GM15510 (cell line): ENCODE measurements around the gene KPNA6.

Experiments used
- POLR2A ChIP-seq: IDR thresholded peaks from 3 replicates; pipeline ENCODE4 v1.6.1; 2011; ENCODE audit warnings: borderline replicate concordance; ENCODE audit not compliant: insufficient read length; ENCODE audit errors: extremely low read depth

Gene KPNA6

DNA sequence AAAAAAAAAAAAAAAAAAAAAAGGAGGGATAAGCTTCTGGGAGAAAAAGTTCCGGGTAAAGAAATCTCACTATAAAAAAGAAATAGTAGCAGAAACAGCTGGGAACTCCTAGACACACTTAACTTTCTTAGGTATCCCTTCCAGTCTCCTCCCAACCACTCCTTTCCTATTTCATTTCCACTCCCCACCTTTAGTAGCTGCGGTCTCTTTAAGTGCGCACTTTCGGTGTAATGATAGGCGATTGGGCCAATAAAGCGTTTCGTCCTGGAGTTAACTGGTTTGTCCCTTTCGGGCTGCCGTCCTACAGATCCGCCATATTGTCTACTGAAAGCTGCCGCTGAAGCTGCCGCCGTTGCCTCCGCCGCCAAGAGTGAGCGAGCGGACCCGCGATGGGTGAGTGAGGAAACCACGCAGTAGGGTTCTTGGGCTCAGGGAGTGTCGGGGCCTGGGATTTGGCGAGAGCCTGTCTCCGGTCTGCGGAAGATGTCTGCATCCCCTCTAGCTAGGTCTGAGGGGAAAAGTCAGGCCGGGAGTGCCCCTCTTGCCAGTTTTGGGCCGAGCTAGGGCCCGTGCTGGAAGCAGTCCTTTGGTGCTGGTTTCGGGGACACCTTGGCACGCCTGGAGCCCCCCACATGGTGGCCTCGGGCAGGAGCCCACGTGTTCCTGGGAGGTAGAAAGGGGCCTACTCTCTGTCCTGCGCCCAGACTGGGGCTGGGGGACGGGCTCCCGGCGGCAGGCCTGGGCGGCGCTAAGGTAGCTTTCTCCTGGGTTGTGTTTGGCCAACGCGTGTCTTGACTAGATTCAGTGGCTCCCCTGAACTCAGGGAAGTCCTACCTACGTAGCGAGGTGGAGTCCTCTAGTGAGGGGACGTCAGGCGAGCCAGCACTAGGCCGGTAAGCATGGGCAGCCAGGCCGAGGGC, at the start of gene KPNA6:
Gene KPNA6 (plus strand): TSS at position 315 of the 920 bp plus-strand sequence. CDS start 75 bp downstream, at position 390.
- peak; percentile 51 for TF ChIP-seq POLR2A

DNA sequence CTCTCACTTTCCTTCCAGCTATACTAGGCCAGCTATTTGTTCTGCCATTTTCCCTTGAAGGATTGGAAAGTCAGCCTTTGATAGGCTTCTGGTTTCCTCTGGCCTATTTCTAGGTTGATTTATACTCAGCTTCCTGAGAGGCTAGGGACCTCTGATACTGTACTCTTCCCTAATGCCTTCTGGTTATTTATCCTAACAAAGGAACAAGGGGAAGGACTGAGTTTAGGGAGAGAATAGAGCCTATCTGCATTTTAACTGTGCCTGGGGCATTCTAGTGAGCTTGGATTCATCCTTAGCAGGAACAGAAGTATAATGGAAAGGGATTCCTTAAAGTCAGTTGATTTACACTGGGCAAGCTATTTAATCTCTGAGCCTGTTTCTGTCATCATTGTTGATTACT, 46.9 kb upstream of the KPNA6 start:
- TF ChIP-seq POLR2A = no peak

DNA sequence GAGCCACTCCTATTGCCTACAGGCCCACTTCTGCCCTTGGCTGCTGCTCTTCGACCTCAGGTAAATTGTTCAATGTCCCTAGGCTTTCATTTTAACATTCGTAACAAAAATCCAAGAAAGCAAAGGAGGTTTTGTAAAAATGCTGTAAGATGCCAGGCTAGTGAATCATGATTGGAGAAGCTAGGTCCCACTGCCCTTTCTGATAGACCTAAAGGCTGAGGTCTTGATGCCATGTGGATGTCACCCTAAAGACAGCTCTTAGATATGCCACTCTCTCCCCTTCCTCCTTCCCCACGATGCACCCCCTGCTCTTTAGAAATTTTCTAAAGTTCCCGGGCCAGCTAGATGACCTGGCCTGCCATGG, 45.0 kb upstream of the KPNA6 start:
- TF ChIP-seq POLR2A = peak; percentile 1

DNA sequence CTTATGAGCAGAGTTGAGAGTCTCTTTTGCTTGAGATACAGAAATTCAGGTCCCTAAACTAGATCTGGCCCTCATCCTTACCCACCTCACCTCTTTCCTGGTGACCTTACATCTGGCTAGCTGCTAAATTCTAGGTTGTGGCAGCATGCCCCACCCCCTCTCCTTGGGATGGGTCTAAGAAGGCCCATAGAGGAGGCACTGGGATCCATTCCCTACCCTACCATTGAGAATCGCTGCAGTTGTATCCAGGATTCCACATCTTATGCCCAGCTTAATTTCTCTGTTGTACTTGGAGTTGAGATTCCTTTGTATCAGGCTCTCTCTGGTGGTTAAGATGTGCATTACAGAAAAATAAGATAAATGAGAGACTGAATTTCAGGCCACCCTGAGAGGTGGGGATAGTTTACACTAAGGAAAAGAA, 44.6 kb upstream of the KPNA6 start:
- TF ChIP-seq POLR2A = no peak

DNA sequence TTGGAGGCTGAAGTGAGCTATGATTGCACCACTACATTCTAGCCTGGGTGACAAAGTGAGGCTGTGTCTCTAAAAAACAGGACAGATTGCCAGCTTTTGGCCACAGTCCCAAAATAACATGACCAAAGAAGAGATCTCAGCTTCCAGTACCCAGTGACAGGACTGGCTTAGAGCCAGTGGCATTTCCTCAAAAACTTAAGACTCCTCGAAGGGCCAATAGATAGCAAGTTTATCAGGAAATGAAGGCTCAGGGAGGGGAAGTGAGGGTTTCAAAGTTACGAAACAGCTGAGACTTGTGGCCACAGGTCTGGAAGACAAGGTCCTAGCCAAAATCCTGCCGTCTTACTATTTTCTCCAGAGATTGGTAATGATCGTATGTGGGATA, 41.4 kb upstream of the KPNA6 start:
- TF ChIP-seq POLR2A = no peak

DNA sequence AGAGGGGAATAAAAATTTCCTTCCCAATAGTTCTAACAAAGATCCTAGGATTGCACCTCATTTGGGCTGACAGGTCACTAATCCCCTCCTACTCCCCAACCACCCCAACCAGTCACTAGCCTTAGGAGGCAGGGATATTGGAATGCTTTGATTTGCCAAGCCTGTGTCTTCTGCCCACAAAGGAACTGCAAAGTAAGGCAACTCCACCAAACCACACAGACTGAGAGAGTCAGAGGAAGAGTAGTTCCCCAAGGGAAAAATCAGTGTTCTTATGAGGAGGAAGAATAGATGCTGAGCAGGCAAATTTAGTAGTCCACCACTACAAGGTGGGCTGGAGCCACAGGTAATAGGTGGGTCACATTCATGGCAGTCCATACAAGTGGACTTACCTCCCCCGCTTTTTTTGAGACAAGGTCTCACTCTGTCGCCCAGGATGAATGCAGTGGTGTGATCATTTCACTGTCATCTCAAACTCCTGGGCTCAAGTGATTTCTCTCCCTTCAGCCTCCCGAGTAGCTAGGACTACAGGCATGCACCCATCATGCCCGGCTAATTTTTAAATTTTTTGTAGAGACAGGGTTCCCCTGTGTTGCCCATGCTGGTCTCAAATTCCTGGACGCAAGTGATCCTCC, 38.8 kb upstream of the KPNA6 start:
- TF ChIP-seq POLR2A = no peak

DNA sequence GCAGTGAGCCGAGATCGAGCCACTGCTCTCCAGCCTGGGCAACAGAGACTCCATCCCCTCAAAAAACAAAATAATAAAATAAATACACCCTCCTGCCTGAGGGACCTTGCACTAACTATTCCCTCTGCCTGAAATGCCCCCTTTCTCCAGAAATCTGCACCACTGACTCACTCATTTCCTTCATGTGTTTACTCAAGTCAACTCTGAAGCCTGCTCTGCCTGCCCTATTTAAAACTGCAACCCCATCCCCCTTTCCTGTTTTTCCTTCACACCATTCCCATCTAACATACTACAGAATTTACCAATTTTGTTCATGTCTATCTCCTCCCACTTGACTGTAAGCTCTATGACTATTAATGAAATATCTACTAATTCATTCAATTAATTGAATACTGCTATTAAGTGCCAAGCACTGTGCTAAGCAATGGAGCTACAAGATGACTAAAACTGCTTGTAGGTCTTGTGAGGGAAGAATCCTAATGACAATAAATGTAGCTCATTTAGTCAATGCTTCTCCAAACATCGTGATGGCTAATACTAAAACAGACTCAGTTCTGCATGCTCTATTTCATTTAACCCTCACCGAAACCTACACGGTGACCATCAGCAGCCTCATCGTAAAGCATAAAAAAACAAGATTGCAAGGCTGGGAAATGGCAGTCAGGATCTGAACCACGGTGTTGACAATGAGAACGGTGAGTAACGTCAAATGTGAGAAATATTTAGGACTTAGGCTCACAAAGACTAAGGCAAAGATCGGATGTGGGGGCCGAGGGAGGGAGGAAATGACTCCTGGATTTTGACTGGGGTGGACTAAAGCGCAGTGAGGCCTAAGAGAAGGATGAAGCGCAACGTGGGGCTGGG, 35.9 kb upstream of the KPNA6 start:
- TF ChIP-seq POLR2A = no peak

DNA sequence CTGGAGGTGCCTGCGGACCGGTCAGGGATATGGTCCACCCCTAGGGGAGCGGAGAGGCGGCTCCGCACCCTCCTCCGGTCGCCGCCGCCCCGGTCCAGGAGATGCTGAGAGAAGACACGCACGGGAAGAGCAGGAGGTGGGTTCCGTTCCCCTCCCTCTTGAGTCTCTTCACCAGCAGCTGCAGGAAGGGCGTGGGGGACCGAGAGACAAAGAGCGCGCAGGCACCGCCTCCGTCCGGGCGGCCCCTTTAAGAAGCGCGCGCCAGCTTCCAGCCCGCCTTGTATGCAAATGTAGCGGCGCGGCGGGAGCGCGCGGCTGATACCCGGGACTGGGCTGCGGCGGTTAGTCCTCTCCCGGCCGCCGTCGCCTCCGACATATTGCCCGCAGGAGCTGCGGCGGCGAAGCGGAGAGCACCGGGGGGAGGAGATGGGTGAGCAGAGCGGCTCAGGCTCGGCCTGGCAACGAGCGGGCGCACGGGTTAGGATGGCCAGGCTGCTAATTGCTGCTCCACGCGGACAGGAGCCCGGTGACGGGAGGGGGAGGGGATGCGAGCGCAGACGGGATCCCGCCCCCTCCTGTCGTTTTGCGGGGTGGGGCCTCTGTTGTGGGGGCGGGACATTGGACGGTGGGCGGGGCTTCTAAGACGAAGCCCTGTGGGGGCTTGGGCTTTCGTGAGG, 35.1 kb upstream of the KPNA6 start, which contains the start of gene TMEM39B:
Gene TMEM39B (plus strand): TSS at position 318 of the 677 bp plus-strand sequence. CDS start 109 bp downstream, at position 427.
- peak; percentile 81 for TF ChIP-seq POLR2A

DNA sequence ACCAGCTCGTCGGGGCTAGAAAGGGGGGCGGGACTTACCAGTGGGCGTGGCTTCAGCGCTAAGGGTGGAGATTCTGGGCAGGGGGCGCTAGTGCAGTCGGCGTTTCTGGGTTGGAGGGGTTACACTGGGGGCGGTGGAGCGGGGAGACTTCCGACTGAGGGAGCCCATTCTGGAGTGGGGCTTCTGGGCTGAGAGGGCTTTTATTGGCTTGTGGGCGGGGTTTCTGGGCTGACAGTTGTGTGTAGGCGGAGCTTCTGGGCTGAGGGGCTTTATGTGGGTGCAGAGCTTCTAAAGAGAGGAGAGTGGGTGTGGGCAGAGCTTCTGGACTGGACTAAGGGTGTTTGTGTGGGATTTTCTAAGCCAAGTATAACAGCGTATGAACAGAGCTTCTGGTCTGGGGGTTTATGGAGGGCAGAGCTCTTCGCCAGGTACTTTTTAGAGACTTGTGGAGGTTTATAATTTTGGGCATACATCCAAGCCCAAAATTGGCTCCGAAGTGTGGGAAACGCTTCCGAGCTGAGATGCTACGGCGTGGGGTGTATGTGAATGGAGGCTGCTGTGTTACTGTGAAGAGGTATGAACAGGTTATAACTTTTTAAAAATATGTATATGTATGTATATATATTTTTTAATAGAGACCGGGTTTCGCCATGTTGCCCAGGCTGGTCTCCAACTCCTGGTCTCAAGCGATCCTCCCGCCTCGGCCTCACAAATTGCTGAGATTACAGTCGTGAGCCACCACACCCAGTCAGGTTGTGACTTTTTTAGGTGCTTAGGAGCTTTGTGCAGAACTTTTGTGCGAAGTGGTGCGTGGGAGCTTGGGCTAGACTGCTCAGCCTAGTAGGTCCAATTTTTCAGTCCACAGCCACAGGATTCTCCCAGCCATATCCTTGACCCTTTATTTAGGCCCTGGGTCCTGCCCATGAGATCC, 34.3 kb upstream of the KPNA6 start:
- no peak for TF ChIP-seq POLR2A

DNA sequence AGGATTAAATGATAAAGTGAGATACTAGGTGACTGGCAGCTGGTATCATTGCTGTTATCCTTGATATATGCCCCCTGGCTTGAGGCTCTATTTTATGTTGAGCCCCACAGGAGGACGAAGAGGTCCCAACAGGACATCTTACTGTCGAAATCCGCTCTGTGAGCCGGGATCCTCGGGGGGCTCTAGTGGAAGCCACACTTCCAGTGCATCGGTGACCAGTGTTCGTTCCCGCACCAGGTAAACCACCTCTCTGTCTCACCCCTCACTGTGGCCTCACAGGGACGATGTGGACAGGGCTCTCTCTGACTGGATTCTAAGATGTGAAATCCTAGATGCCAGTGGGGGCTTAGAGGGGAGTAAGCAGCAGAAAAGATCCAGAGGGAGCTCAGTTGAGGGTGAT, 33.0 kb upstream of the KPNA6 start:
- no peak for TF ChIP-seq POLR2A

DNA sequence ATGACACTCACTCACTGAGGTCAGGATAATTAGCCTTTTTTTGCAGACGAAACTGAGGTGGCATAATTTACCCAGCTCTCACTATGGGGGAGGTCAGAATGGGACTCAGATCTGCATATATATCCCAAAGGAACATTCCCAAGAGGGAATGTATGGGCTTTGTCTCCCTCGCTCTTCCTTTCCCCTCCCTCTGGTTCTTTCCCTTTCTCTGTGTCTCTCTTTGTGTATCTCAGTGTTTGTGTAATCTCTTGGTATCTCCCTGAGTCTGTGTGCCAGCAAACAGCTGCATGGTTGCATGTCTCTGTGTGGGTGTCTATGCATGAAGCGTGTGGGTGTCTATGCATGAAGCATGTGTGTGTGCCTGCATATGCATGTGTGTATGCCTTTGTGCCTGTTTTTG, 30.4 kb upstream of the KPNA6 start:
- no peak for TF ChIP-seq POLR2A

DNA sequence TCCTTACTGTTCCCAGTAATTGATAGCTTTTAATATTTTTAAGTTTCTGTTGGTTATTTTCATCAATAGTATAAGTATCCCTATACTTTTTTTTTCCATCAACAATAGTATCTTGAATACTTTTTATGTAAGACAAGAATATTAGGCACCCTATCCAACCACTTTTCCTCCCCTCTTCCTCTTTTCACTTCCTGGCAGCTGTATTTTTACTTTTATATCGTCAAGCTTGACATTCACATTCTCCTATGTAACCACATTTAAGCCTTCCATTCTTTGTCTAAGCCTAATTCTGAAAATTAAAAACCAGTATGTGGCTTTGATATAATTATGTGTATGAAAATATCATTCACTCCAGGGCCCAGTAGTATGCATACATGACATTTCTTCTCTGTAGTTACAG, 25.8 kb upstream of the KPNA6 start:
- no peak for TF ChIP-seq POLR2A

DNA sequence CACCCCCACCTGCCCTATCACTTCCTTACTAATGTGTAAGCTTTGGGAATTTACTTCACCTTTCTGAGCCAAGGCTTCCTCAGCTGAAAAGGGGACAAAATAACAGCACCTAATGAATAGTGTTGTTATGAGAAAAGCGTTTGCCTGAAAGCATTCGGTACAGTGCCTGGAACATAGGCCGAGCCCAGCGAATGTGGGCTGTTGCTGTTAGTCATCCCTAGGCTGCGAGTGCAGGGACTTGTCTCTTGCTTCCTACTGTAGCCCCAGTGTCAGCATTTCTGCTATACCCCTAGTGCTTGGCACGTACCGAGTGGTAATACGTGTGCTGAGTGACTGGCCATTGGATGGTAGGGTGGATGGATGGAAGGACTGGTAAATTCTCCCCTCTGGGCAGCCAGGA, 16.7 kb upstream of the KPNA6 start:
- TF ChIP-seq POLR2A = no peak
